Measurements from ENCODE around the gene CLDN11. TPM values are rescaled to one million over a fixed set of nuclear protein-coding genes. Genes with fewer than 3 reads are reported as not detected.

CLDN11 gene
- total and polyA plus RNA-seq, 10 of the 15 experiments (the other 5 are each of a cell fraction or from before 2014, with no cell fraction given), result 0.15 TPM; not detected in 9

DNA sequence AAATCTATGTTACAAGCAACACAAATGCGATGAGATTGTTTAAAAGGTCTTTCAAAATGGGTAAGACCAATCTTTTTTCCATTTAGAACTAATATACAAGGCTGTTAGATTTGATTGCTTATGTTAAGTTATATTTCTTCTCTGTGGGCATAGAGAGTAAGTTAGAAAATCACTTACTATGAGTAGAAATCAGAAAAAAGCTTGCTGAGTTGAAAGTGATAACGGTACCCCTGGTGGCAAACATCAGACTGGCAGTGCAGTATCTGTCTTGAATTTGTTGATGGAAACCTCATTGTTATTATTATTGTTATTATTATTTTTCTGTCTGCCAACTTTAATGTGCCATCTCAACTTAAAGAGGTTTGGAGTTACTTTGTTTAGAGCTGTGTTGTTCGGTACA, 12.4 kb downstream of the CLDN11 start:
- Histone ChIP-seq H3K36me3 (ENCODE audit: control insufficient read depth in 2 of 2, insufficient read depth in 2 of 2, low read length in 1 of 2) (no peaks in the 10 kb centered on the region), H3K9me3 (replicated peaks; ENCODE audit: control insufficient read depth, insufficient read depth, low read length) (no peaks in the 10 kb centered on the region), H3K27ac (ENCODE audit: control insufficient read depth, insufficient read depth) (no peak overlapping the region), H3K27me3 (replicated peaks in 1 of 2; ENCODE audit: control insufficient read depth in 2 of 2, insufficient read depth in 2 of 2, low read length in 1 of 2) (no peaks in the 10 kb centered on the region; a peak in 3 of 4 replicates), H3K4me3 (no peak overlapping the region), H3K79me2 (ENCODE audit: control insufficient read depth, insufficient read depth, low read length) (no peaks in the 10 kb centered on the region), H3K9ac (ENCODE audit: control insufficient read depth, insufficient read depth, low read length) (no peak overlapping the region), H3K4me1 (ENCODE audit: control insufficient read depth, insufficient read depth, low read length) (peaks cover 16% of the 10 kb centered on the region), H2AFZ (ENCODE audit: control insufficient read depth, low read depth, low read length) (no peak overlapping the region), H4K20me1 (ENCODE audit: control insufficient read depth, insufficient read depth) (no peaks in the 10 kb centered on the region), H3K4me2 (ENCODE audit: control insufficient read depth, insufficient read depth) (no peak overlapping the region)
- in situ Hi-C loops (cut with MboI), result no loop called here
- intact Hi-C loops (cut with micrococcal nuclease; ENCODE audit: unreplicated experiment), result no loop called here
- POLR2A ChIA-PET, result no interaction called here
- FAIRE-seq (no peak), ATAC-seq (no peak), DNase-seq (ENCODE audit: low read depth, low spot score) (no peak)
- TF ChIP-seq, protein P1, sequence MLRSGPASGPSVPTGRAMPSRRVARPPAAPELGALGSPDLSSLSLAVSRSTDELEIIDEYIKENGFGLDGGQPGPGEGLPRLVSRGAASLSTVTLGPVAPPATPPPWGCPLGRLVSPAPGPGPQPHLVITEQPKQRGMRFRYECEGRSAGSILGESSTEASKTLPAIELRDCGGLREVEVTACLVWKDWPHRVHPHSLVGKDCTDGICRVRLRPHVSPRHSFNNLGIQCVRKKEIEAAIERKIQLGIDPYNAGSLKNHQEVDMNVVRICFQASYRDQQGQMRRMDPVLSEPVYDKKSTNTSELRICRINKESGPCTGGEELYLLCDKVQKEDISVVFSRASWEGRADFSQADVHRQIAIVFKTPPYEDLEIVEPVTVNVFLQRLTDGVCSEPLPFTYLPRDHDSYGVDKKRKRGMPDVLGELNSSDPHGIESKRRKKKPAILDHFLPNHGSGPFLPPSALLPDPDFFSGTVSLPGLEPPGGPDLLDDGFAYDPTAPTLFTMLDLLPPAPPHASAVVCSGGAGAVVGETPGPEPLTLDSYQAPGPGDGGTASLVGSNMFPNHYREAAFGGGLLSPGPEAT (IDR thresholded peaks at IDR 0.05; ENCODE audit: low read depth), result no peak
- TF ChIP-seq SMC3 (IDR thresholded peaks at IDR 0.05; ENCODE audit: borderline replicate concordance, low read length) (no peak), CHD2 (IDR thresholded peaks at IDR 0.05; ENCODE audit: borderline replicate concordance, low read depth, low read length) (no peak), SUZ12 (IDR thresholded peaks at IDR 0.05; ENCODE audit: unreplicated experiment) (no peak), JUNB (IDR thresholded peaks at IDR 0.05) (no peak)
- CTCF ChIA-PET, result interaction anchor here (0.7 to 1.9 kb wide), 4 partner anchors 17 to 381 kb away, joined by 3 to 13 read pairs (median 4); no protein-coding TSS in a partner anchor
- SMC1A ChIA-PET (ENCODE audit: uncharacterized antibody, unreplicated experiment), result interaction anchor here (1.3 to 2.0 kb wide), 4 partner anchors 9 to 20 kb away, joined by 3 to 8 read pairs (median 4); no protein-coding TSS in a partner anchor
- WGBS (ENCODE audit: insufficient coverage, insufficient replicate concordance, low lambda C conversion rate, missing lambda C conversion rate), result 37% methylated on average over 3 of the region's 3 CpGs
- RAD21 ChIA-PET (ENCODE audit: unreplicated experiment), result no interaction called here
- BruUV-seq (replicated peaks), result no TSS peak

DNA sequence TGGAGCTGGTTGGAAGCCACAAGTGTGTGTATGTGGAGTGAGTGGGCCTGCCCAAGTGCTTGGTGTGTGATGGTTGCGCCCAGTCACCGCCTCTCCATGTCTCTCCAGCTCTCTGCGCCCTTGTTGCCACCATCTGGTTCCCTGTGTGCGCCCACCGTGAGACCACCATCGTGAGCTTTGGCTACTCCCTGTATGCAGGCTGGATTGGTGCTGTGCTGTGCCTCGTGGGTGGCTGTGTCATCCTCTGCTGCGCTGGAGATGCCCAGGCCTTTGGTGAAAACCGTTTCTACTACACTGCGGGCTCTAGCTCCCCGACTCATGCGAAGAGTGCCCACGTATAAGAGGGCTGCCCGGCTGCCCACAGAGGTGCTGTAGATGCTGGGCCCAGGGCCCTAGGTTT, 13.7 kb downstream of the CLDN11 start:
- H2AFZ ChIP-seq (ENCODE audit: control insufficient read depth, low read depth, low read length), result no peak overlapping the region
- SMC1A ChIA-PET (ENCODE audit: uncharacterized antibody, unreplicated experiment), result interaction anchor here (1.4 to 2.0 kb wide), 2 partner anchors 7 to 22 kb away, joined by 3 to 8 read pairs; no protein-coding TSS in a partner anchor
- H3K4me3 ChIP-seq, result no peak overlapping the region
- WGBS (ENCODE audit: insufficient coverage, insufficient replicate concordance, low lambda C conversion rate, missing lambda C conversion rate), result 69% methylated on average over 14 of the region's 14 CpGs
- no peaks in the 10 kb centered on the region for H3K36me3 ChIP-seq (ENCODE audit: control insufficient read depth in 2 of 2, insufficient read depth in 2 of 2, low read length in 1 of 2)
- DNase-seq (ENCODE audit: low read depth, low spot score) (no peak), ATAC-seq (no peak), FAIRE-seq (no peak)
- no TSS peak for BruUV-seq (replicated peaks)
- H3K27ac ChIP-seq (ENCODE audit: control insufficient read depth, insufficient read depth), result no peak overlapping the region
- RAD21 ChIA-PET (ENCODE audit: unreplicated experiment), result no interaction called here
- CTCF ChIA-PET, result interaction anchor here (0.9 kb wide), 1 partner anchor 379 kb away, joined by 3 read pairs; no protein-coding TSS in a partner anchor
- POLR2A ChIA-PET, result interaction anchor here (0.6 kb wide), 1 partner anchor 201 kb away, joined by 3 read pairs; no protein-coding TSS in a partner anchor
- no peaks in the 10 kb centered on the region; a peak in 3 of 4 replicates for H3K27me3 ChIP-seq (replicated peaks in 1 of 2; ENCODE audit: control insufficient read depth in 2 of 2, insufficient read depth in 2 of 2, low read length in 1 of 2)
- H3K4me2 ChIP-seq (ENCODE audit: control insufficient read depth, insufficient read depth), result no peak overlapping the region
- no peak overlapping the region for H3K9ac ChIP-seq (ENCODE audit: control insufficient read depth, insufficient read depth, low read length)
- intact Hi-C loops (cut with micrococcal nuclease; ENCODE audit: unreplicated experiment) (no loop called here), in situ Hi-C loops (cut with MboI) (no loop called here)
- H3K4me1 ChIP-seq (ENCODE audit: control insufficient read depth, insufficient read depth, low read length), result peaks cover 16% of the 10 kb centered on the region
- no peaks in the 10 kb centered on the region for H3K79me2 ChIP-seq (ENCODE audit: control insufficient read depth, insufficient read depth, low read length)
- no peaks in the 10 kb centered on the region for H3K9me3 ChIP-seq (replicated peaks; ENCODE audit: control insufficient read depth, insufficient read depth, low read length)
- H4K20me1 ChIP-seq (ENCODE audit: control insufficient read depth, insufficient read depth), result no peaks in the 10 kb centered on the region
- TF ChIP-seq PAX5 (IDR thresholded peaks at IDR 0.05; ENCODE audit: borderline replicate concordance, low read depth, low read length) (no peak), FOXK2 (IDR thresholded peaks at IDR 0.05) (no peak), YY1 (IDR thresholded peaks at IDR 0.05; ENCODE audit: low read depth, low read length) (no peak)
- TF ChIP-seq, protein P2, sequence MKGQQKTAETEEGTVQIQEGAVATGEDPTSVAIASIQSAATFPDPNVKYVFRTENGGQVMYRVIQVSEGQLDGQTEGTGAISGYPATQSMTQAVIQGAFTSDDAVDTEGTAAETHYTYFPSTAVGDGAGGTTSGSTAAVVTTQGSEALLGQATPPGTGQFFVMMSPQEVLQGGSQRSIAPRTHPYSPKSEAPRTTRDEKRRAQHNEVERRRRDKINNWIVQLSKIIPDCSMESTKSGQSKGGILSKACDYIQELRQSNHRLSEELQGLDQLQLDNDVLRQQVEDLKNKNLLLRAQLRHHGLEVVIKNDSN (IDR thresholded peaks at IDR 0.05; ENCODE audit: borderline replicate concordance, extremely low read length, insufficient read depth, low read depth, low read length), result no peak
- TF ChIP-seq, protein P1 (IDR thresholded peaks at IDR 0.05; ENCODE audit: low read depth), result no peak
- TF ChIP-seq, protein P3, sequence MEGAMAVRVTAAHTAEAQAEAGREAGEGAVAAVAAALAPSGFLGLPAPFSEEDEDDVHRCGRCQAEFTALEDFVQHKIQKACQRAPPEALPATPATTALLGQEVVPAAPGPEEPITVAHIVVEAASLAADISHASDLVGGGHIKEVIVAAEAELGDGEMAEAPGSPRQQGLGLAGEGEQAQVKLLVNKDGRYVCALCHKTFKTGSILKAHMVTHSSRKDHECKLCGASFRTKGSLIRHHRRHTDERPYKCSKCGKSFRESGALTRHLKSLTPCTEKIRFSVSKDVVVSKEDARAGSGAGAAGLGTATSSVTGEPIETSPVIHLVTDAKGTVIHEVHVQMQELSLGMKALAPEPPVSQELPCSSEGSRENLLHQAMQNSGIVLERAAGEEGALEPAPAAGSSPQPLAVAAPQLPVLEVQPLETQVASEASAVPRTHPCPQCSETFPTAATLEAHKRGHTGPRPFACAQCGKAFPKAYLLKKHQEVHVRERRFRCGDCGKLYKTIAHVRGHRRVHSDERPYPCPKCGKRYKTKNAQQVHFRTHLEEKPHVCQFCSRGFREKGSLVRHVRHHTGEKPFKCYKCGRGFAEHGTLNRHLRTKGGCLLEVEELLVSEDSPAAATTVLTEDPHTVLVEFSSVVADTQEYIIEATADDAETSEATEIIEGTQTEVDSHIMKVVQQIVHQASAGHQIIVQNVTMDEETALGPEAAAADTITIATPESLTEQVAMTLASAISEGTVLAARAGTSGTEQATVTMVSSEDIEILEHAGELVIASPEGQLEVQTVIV (IDR thresholded peaks at IDR 0.05; ENCODE audit: borderline replicate concordance, partially characterized antibody), result no peak
